MG63 (cell line): ENCODE data around the gene CDH16. TPM values are rescaled to one million over a fixed set of nuclear protein-coding genes. Genes with fewer than 3 reads are reported as not detected.
A peak's percentile ranks its signal among the peaks of the same experiment; 100 is the strongest.

Experiments used
- DNase-seq: peaks from one replicate; pipeline ENCODE4 v3.0.0-alpha.2; 2020
- H3K27me3 ChIP-seq: fragments of 250-450 bp; sonication (Bioruptor Pico); 2 replicates; pipeline ENCODE4 v1.5.1; 2020; ENCODE audit warnings: mild to moderate bottlenecking, moderate library complexity
- H3K36me3 ChIP-seq: fragments of 250-450 bp; sonication (Bioruptor Pico); 2 replicates; pipeline ENCODE4 v1.5.1; 2020; ENCODE audit warnings: mild to moderate bottlenecking, moderate library complexity
- H3K4me3 ChIP-seq: fragments of 250-450 bp; sonication (Bioruptor Pico); 2 replicates; pipeline ENCODE4 v1.5.1; 2020; ENCODE audit warnings: mild to moderate bottlenecking, moderate library complexity
- H3K9me3 ChIP-seq: fragments of 250-450 bp; sonication (Bioruptor Pico); 2 replicates; pipeline ENCODE4 v1.5.1; 2020; ENCODE audit warnings: mild to moderate bottlenecking, moderate library complexity
- total RNA-seq: library from RNA; depleted of rRNA; stranded (reverse); fragments of >200 nt; shearing (Covaris generic); gene quantifications from 2 replicates; pipeline ENCODE4 v1.2.3, GENCODE V29; 2014; ENCODE audit warnings: low replicate concordance

The CDH16 gene
- total RNA-seq, 1 experiment from 2014 or later: not detected

- Histone ChIP-seq H3K4me3 (no peak overlapping the region), H3K36me3 (no peaks in the 10 kb centered on the region), H3K27me3 (no peaks in the 10 kb centered on the region), H3K9me3 (no peaks in the 10 kb centered on the region)
- no peak for DNase-seq
These were observed 10.6 kb downstream of the CDH16 start for GRCh38 chr16:66908116-66908515.

- H3K9me3 ChIP-seq: no peaks in the 10 kb centered on the region
- DNase-seq: no peak
- H3K4me3 ChIP-seq: no peak overlapping the region
- no peaks in the 10 kb centered on the region for H3K27me3 ChIP-seq
- no peaks in the 10 kb centered on the region for H3K36me3 ChIP-seq
These were observed 11.5 kb downstream of the CDH16 start for GRCh38 chr16:66906916-66907836.

- no peaks in the 10 kb centered on the region for H3K27me3 ChIP-seq
- H3K4me3 ChIP-seq: no peak overlapping the region
- DNase-seq: no peak
- no peaks in the 10 kb centered on the region for H3K9me3 ChIP-seq
- H3K36me3 ChIP-seq: no peaks in the 10 kb centered on the region
These were observed 12.8 kb downstream of the CDH16 start for GRCh38 chr16:66905633-66906539.

GRCh38 chr16:66904846-66905632 lies 13.6 kb downstream of the CDH16 start:
- DNase-seq: no peak
- Histone ChIP-seq H3K27me3 (no peaks in the 10 kb centered on the region), H3K4me3 (no peak overlapping the region)

GRCh38 chr16:66904428-66904845 lies 14.2 kb downstream of the CDH16 start:
- H3K9me3 ChIP-seq: no peaks in the 10 kb centered on the region
- H3K27me3 ChIP-seq: no peaks in the 10 kb centered on the region
- no peaks in the 10 kb centered on the region for H3K36me3 ChIP-seq
- no peak for DNase-seq
- H3K4me3 ChIP-seq: no peak overlapping the region

More at GRCh38 chr16:66904846-66905632, 13.6 kb downstream of the CDH16 start:
- Histone ChIP-seq H3K9me3 (no peaks in the 10 kb centered on the region), H3K36me3 (no peaks in the 10 kb centered on the region)

- Histone ChIP-seq H3K27me3 (no peaks in the 10 kb centered on the region), H3K36me3 (no peaks in the 10 kb centered on the region), H3K4me3 (no peak overlapping the region), H3K9me3 (no peaks in the 10 kb centered on the region)
- DNase-seq: no peak
These were observed 14.9 kb downstream of the CDH16 start for GRCh38 chr16:66903544-66904427.

- Histone ChIP-seq H3K27me3 (no peaks in the 10 kb centered on the region), H3K4me3 (no peak overlapping the region), H3K9me3 (no peaks in the 10 kb centered on the region), H3K36me3 (no peaks in the 10 kb centered on the region)
- no peak for DNase-seq
These were observed 15.8 kb downstream of the CDH16 start for GRCh38 chr16:66902648-66903543.

- no peak for DNase-seq
- H3K27me3 ChIP-seq: no peaks in the 10 kb centered on the region
- H3K4me3 ChIP-seq: no peak overlapping the region
- no peaks in the 10 kb centered on the region for H3K9me3 ChIP-seq
- no peaks in the 10 kb centered on the region for H3K36me3 ChIP-seq
These were observed 17.1 kb downstream of the CDH16 start for GRCh38 chr16:66901626-66902025.

GRCh38 chr16:66900721-66901441 lies 17.8 kb downstream of the CDH16 start:
- H3K4me3 ChIP-seq: no peak overlapping the region
- DNase-seq: no peak
- no peaks in the 10 kb centered on the region for H3K36me3 ChIP-seq
- H3K9me3 ChIP-seq: no peaks in the 10 kb centered on the region
- H3K27me3 ChIP-seq: no peaks in the 10 kb centered on the region

GRCh38 chr16:66899945-66900710 lies 18.6 kb downstream of the CDH16 start:
- Histone ChIP-seq H3K27me3 (no peaks in the 10 kb centered on the region), H3K9me3 (no peaks in the 10 kb centered on the region), H3K36me3 (no peaks in the 10 kb centered on the region), H3K4me3 (no peak overlapping the region)
- peak; percentile 60 for DNase-seq

- DNase-seq: no peak
- no peak overlapping the region for H3K4me3 ChIP-seq
- no peaks in the 10 kb centered on the region for H3K27me3 ChIP-seq
- H3K9me3 ChIP-seq: no peaks in the 10 kb centered on the region
- no peaks in the 10 kb centered on the region for H3K36me3 ChIP-seq
These were observed 19.3 kb downstream of the CDH16 start for GRCh38 chr16:66899310-66899944.

- no peak for DNase-seq
- Histone ChIP-seq H3K4me3 (no peak overlapping the region), H3K36me3 (no peaks in the 10 kb centered on the region), H3K9me3 (no peaks in the 10 kb centered on the region), H3K27me3 (no peaks in the 10 kb centered on the region)
These were observed 19.8 kb downstream of the CDH16 start for GRCh38 chr16:66898933-66899309.

- DNase-seq: peak; percentile 69
These were observed 20.5 kb downstream of the CDH16 start for GRCh38 chr16:66898207-66898606.

More at GRCh38 chr16:66898207-66898606, 20.5 kb downstream of the CDH16 start:
- Histone ChIP-seq H3K4me3 (no peak overlapping the region), H3K27me3 (no peaks in the 10 kb centered on the region), H3K9me3 (no peaks in the 10 kb centered on the region), H3K36me3 (no peaks in the 10 kb centered on the region)
